ENCODE results near the gene AKAP8.
"Not testable (repeated sequence)": the region's sequence is repeated elsewhere in the genome, so short reads cannot be mapped to it uniquely, and the experiment has no call there.

The AKAP8 gene

GRCh38 chr19:15372470-15372869 is 7.1 kb downstream of the AKAP8 start:
- peaks cover 63% of the 10 kb centered on the region for H3K36me3 ChIP-seq (ENCODE audit: insufficient read depth, low read length)
- H3K4me1 ChIP-seq (ENCODE audit: insufficient read depth, low read length): no peaks in the 10 kb centered on the region
- no peaks in the 10 kb centered on the region for H3K27me3 ChIP-seq (ENCODE audit: insufficient read depth, low read length)

GRCh38 chr19:15371786-15372380 is 7.7 kb downstream of the AKAP8 start:
- no peaks in the 10 kb centered on the region for H3K4me1 ChIP-seq (ENCODE audit: insufficient read depth, low read length)
- no peak overlapping the region for H3K4me3 ChIP-seq (ENCODE audit: low read length)
- no peak overlapping the region for H3K27ac ChIP-seq (ENCODE audit: low read depth, low read length)
- H3K36me3 ChIP-seq (ENCODE audit: insufficient read depth, low read length): peaks cover 68% of the 10 kb centered on the region
- no peaks in the 10 kb centered on the region for H3K27me3 ChIP-seq (ENCODE audit: insufficient read depth, low read length)
- H3K9ac ChIP-seq (ENCODE audit: low read depth, low read length): no peak overlapping the region
- no peaks in the 10 kb centered on the region for H3K9me3 ChIP-seq (ENCODE audit: insufficient read depth, low read depth, low read length)
- 96% methylated on average over 17 of the region's 17 CpGs for WGBS

More at GRCh38 chr19:15372470-15372869, 7.1 kb downstream of the AKAP8 start:
- 96% methylated on average over 14 of the region's 14 CpGs for WGBS
- H3K9me3 ChIP-seq (ENCODE audit: insufficient read depth, low read depth, low read length): no peaks in the 10 kb centered on the region
- H3K9ac ChIP-seq (ENCODE audit: low read depth, low read length): no peak overlapping the region
- no peak overlapping the region for H3K27ac ChIP-seq (ENCODE audit: low read depth, low read length)
- no peak overlapping the region for H3K4me3 ChIP-seq (ENCODE audit: low read length)

GRCh38 chr19:15371119-15371518 is 8.5 kb downstream of the AKAP8 start:
- Histone ChIP-seq H3K27ac (ENCODE audit: low read depth, low read length) (no peak overlapping the region), H3K36me3 (ENCODE audit: insufficient read depth, low read length) (peaks cover 72% of the 10 kb centered on the region)
- WGBS: 95% methylated on average over 7 of the region's 7 CpGs

GRCh38 chr19:15369594-15369891 is 10.0 kb downstream of the AKAP8 start:
- no peaks in the 10 kb centered on the region for H3K4me1 ChIP-seq (ENCODE audit: insufficient read depth, low read length)
- peaks cover 85% of the 10 kb centered on the region for H3K36me3 ChIP-seq (ENCODE audit: insufficient read depth, low read length)
- no peak overlapping the region for H3K9ac ChIP-seq (ENCODE audit: low read depth, low read length)
- no peaks in the 10 kb centered on the region for H3K9me3 ChIP-seq (ENCODE audit: insufficient read depth, low read depth, low read length)
- H3K27ac ChIP-seq (ENCODE audit: low read depth, low read length): no peak overlapping the region
- 96% methylated on average over 9 of the region's 9 CpGs for WGBS
- H3K4me3 ChIP-seq (ENCODE audit: low read length): no peak overlapping the region
- no peaks in the 10 kb centered on the region for H3K27me3 ChIP-seq (ENCODE audit: insufficient read depth, low read length)

More at GRCh38 chr19:15371119-15371518, 8.5 kb downstream of the AKAP8 start:
- no peak overlapping the region for H3K4me3 ChIP-seq (ENCODE audit: low read length)
- no peaks in the 10 kb centered on the region for H3K9me3 ChIP-seq (ENCODE audit: insufficient read depth, low read depth, low read length)
- H3K27me3 ChIP-seq (ENCODE audit: insufficient read depth, low read length): no peaks in the 10 kb centered on the region
- H3K4me1 ChIP-seq (ENCODE audit: insufficient read depth, low read length): no peaks in the 10 kb centered on the region
- no peak overlapping the region for H3K9ac ChIP-seq (ENCODE audit: low read depth, low read length)

GRCh38 chr19:15368798-15369593 is 10.6 kb downstream of the AKAP8 start:
- no peak overlapping the region for H3K4me3 ChIP-seq (ENCODE audit: low read length)
- WGBS: 97% methylated on average over 35 of the region's 35 CpGs
- no peaks in the 10 kb centered on the region for H3K4me1 ChIP-seq (ENCODE audit: insufficient read depth, low read length)
- H3K27me3 ChIP-seq (ENCODE audit: insufficient read depth, low read length): no peaks in the 10 kb centered on the region
- H3K27ac ChIP-seq (ENCODE audit: low read depth, low read length): no peak overlapping the region
- peaks cover 86% of the 10 kb centered on the region for H3K36me3 ChIP-seq (ENCODE audit: insufficient read depth, low read length)
- no peaks in the 10 kb centered on the region for H3K9me3 ChIP-seq (ENCODE audit: insufficient read depth, low read depth, low read length)
- no peak overlapping the region for H3K9ac ChIP-seq (ENCODE audit: low read depth, low read length)

- Histone ChIP-seq H3K9me3 (ENCODE audit: insufficient read depth, low read depth, low read length) (no peaks in the 10 kb centered on the region), H3K27ac (ENCODE audit: low read depth, low read length) (no peak overlapping the region), H3K4me1 (ENCODE audit: insufficient read depth, low read length) (no peaks in the 10 kb centered on the region), H3K4me3 (ENCODE audit: low read length) (no peak overlapping the region), H3K36me3 (ENCODE audit: insufficient read depth, low read length) (peaks cover 82% of the 10 kb centered on the region), H3K9ac (ENCODE audit: low read depth, low read length) (no peak overlapping the region), H3K27me3 (ENCODE audit: insufficient read depth, low read length) (no peaks in the 10 kb centered on the region)
- WGBS: 94% methylated on average over 24 of the region's 24 CpGs
These were observed 11.4 kb downstream of the AKAP8 start for GRCh38 chr19:15368051-15368632.

GRCh38 chr19:15367439-15367838 is 12.1 kb downstream of the AKAP8 start:
- Histone ChIP-seq H3K4me1 (ENCODE audit: insufficient read depth, low read length) (no peaks in the 10 kb centered on the region), H3K4me3 (ENCODE audit: low read length) (no peak overlapping the region), H3K36me3 (ENCODE audit: insufficient read depth, low read length) (peaks cover 77% of the 10 kb centered on the region), H3K27ac (ENCODE audit: low read depth, low read length) (no peak overlapping the region), H3K9me3 (ENCODE audit: insufficient read depth, low read depth, low read length) (no peaks in the 10 kb centered on the region), H3K27me3 (ENCODE audit: insufficient read depth, low read length) (no peaks in the 10 kb centered on the region), H3K9ac (ENCODE audit: low read depth, low read length) (no peak overlapping the region)
- WGBS: 97% methylated on average over 3 of the region's 3 CpGs

GRCh38 chr19:15365264-15365663 is 14.3 kb downstream of the AKAP8 start:
- H3K9ac ChIP-seq (ENCODE audit: low read depth, low read length): no peak overlapping the region
- H3K27ac ChIP-seq (ENCODE audit: low read depth, low read length): no peak overlapping the region
- no peaks in the 10 kb centered on the region for H3K27me3 ChIP-seq (ENCODE audit: insufficient read depth, low read length)
- H3K4me3 ChIP-seq (ENCODE audit: low read length): no peak overlapping the region
- peaks cover 74% of the 10 kb centered on the region for H3K36me3 ChIP-seq (ENCODE audit: insufficient read depth, low read length)
- WGBS: 95% methylated on average over 6 of the region's 6 CpGs
- H3K9me3 ChIP-seq (ENCODE audit: insufficient read depth, low read depth, low read length): no peaks in the 10 kb centered on the region
- no peaks in the 10 kb centered on the region for H3K4me1 ChIP-seq (ENCODE audit: insufficient read depth, low read length)

- H3K9me3 ChIP-seq (ENCODE audit: insufficient read depth, low read depth, low read length); H3K9ac ChIP-seq (ENCODE audit: low read depth, low read length); H3K27ac ChIP-seq (ENCODE audit: low read depth, low read length); H3K4me1 ChIP-seq (ENCODE audit: insufficient read depth, low read length); H3K4me3 ChIP-seq (ENCODE audit: low read length); H3K27me3 ChIP-seq (ENCODE audit: insufficient read depth, low read length): not testable (repeated sequence)
- 88% methylated on average over 2 of the region's 3 CpGs for WGBS
- peaks cover 73% of the 10 kb centered on the region for H3K36me3 ChIP-seq (ENCODE audit: insufficient read depth, low read length)
These were observed 15.8 kb downstream of the AKAP8 start for GRCh38 chr19:15363791-15364190.

- not testable (repeated sequence) for H3K27ac ChIP-seq (ENCODE audit: low read depth, low read length); H3K27me3 ChIP-seq (ENCODE audit: insufficient read depth, low read length); H3K9ac ChIP-seq (ENCODE audit: low read depth, low read length); H3K9me3 ChIP-seq (ENCODE audit: insufficient read depth, low read depth, low read length); H3K4me3 ChIP-seq (ENCODE audit: low read length); H3K4me1 ChIP-seq (ENCODE audit: insufficient read depth, low read length)
- 96% methylated on average over 17 of the region's 30 CpGs for WGBS
- peaks cover 73% of the 10 kb centered on the region for H3K36me3 ChIP-seq (ENCODE audit: insufficient read depth, low read length)
These were observed 16.5 kb downstream of the AKAP8 start for GRCh38 chr19:15363048-15363447.

- 97% methylated on average over 4 of the region's 4 CpGs for WGBS
- not testable (repeated sequence) for H3K4me1 ChIP-seq (ENCODE audit: insufficient read depth, low read length); H3K27me3 ChIP-seq (ENCODE audit: insufficient read depth, low read length); H3K27ac ChIP-seq (ENCODE audit: low read depth, low read length); H3K4me3 ChIP-seq (ENCODE audit: low read length); H3K9me3 ChIP-seq (ENCODE audit: insufficient read depth, low read depth, low read length); H3K9ac ChIP-seq (ENCODE audit: low read depth, low read length)
- H3K36me3 ChIP-seq (ENCODE audit: insufficient read depth, low read length): peaks cover 73% of the 10 kb centered on the region
These were observed 19.6 kb downstream of the AKAP8 start for GRCh38 chr19:15360015-15360414.
